Hippocampal formation (tissue), 2 donors: ENCODE data around the gene TUBGCP6.

Experiments
- DNase-seq, 2 donors: peaks; one replicate each; lab custom pipeline; 2025; lab: John Stamatoyannopoulos, UW

TUBGCP6 gene

DNA sequence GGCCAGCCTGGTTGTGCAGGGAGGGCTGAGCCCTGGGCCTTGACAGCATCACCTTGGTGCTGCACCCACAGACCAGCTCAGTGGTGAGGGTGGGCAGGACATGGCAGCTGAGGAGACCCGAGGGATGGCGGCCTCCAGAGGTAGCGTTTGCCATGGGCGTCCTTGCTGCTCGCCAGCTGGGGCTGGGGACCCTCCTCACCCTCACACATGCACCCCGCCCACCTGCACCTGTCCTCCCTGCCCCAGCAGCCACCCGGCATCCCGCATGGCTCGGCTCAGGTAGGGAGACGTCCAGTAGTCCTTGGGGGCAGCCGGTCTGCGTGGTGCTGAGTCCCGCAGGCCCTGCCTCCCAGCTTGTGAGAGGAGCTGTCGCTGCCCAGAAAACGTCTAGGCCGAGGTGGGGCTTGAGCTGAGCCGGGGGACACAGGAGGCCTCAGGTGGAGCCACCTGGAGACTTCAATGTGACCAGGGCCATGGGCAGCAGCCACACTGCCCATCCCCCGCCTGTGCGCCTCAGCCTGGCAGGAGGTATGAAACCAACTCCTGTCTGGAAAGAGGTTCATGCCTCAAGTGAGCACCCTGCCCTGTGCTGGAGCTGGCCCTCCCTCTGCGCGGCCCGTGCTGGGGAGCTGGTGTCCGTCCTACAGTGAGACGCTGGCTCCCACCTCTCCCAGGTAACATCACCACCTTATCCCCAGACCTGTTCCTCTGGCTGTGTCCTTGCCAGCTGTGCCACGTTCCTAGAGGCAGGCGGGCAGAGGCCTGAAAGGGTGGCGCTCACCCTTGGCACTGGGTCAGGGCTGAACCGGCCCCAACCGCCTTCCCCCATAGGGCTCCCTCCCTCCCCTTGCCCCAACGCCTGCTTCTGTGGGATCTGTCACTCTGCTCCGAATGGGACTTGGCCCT, 62.4 kb downstream of the TUBGCP6 start:
- no peak for DNase-seq

DNA sequence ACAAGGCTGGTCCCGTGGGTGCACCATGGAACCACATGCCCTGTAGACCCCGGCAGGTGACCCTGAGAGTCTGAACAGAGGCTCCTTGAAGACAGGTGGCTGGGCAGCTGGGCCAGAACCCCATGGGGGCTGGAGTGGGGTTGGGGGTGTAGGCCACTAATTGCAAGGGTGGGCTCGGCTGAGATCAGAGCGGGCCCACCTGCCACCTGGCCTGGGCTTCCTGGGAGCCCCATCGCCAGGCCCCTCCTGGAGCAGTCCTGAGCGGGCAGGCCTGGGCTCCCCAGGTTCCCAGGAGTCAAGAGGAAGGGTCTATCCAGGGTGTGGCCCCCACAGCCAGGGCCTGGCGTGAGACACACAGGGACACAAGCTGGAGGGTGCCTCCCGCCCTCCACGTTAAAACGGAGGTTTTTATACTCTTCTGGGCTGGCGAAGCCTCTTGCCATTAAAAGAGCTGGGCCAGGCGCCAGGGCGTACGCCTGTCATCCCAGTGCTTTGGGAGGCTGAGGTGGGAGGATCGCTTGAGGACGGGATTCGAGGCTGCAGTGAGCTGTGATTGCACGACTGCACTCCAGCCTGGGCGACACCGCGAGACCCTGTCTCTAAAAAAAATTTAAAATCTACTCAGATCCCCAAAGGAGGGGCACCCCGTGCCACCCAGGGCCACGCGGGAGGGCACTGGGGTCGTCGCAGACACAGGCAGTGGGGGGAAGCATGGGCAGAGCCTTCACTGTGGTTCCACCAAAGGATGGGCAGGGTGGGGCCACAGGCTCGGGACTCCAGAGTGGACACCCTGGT, 63.9 kb downstream of the TUBGCP6 start:
- DNase-seq: no peak

DNA sequence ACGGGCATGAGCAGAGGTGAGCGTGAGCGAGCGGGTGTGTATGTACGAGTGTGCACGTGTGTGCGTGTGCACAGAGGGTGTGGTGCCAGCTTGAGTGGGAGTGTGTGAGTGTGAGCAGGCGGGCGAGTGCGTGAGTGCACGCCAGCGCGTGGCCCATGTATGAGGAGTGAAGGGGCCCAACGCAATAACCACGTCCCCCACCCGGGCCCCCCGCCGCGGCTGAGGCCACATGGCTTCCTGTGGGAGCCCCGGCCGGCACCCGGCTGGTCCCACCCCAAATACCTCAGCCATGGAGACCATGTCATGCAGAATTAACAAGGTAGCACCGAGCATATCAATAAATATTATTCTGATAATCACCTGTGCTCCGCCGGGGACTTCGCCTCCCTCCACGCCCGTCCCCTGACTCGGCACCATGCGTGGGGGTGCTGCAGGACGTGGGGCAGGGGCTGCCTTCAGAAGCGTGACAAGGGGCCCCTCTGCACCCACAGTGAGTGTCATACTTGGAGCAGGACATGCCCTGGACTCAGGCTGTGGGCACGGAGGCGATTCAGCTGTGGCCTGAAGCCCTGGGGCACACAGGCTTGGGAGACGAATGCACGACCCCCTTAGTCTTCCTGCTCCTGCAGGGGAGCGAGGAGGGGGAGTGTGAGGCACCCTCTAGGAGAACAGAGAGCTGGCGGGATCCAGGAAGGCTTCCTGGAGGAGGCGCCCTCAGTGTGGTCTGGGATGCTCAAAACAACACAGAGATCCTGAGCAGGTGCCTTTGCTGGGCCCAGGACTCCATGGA, 64.7 kb downstream of the TUBGCP6 start:
- no peak for DNase-seq

DNA sequence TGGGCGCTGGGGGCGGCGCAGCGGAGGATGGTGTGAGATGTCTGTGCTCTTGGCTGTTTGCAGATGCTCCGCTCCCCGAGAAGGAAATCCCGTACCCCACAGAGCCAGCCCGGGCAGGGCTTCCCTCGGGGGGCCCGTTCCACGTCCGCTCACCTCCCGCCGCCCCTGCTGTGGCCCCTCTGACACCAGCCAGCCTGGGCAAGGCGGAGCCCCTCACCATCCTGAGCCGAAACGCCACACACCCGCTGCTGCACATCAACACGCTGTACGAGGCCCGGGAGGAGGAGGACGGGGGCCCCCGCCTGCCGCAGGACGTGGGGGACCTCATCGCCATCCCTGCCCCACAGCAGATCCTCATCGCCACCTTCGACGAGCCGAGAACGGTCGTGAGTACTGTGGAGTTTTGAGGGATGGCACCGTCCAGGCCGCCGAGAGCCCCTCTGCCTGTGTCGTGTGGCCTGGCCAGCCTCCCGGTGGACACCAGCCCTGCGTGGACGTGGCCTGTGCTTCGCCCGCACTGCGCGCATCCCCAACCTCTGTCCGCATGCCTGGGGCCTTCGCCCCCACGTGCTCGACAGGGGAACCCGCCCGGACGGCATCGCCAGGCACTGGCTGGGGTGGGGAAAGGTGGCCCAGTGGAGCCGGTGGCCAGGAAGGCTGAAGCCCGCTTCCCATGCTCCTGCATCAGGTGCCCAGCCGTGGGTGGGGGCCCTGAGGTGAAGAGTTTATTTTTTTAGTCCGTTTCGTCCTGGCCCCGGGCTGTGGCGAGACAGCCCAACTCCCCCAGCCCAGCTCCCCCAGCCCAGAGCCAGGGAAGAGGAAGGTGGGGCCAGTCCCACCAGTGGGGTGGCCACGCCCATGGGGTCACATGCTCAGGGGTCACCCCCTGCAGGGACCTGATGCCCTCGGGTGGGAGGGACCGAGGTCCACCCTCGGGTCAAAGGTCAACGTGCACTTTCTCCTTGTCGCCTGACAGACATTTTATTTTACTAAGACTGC, 65.7 kb downstream of the TUBGCP6 start:
- DNase-seq: no peak

DNA sequence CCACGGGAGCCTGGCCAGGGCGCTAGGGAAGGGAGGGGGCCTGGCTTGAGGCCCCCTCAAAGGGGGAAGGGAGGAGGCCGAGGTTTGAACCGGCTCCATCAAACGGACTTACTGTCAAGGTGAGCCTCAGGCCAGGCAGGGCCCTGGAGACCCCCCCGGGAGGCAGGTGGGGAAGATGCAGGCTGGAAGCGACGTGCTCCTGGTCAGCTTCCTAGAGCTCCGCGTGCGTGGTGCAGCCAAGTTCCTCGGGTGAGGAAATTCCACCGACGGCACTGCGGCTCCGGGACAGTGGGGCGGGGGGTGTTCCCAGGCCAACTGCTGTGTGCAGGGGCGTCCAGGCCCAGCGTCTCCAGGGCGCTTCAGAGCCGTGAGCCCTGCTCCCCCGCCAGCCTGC, 66.4 kb downstream of the TUBGCP6 start:
- no peak for DNase-seq

DNA sequence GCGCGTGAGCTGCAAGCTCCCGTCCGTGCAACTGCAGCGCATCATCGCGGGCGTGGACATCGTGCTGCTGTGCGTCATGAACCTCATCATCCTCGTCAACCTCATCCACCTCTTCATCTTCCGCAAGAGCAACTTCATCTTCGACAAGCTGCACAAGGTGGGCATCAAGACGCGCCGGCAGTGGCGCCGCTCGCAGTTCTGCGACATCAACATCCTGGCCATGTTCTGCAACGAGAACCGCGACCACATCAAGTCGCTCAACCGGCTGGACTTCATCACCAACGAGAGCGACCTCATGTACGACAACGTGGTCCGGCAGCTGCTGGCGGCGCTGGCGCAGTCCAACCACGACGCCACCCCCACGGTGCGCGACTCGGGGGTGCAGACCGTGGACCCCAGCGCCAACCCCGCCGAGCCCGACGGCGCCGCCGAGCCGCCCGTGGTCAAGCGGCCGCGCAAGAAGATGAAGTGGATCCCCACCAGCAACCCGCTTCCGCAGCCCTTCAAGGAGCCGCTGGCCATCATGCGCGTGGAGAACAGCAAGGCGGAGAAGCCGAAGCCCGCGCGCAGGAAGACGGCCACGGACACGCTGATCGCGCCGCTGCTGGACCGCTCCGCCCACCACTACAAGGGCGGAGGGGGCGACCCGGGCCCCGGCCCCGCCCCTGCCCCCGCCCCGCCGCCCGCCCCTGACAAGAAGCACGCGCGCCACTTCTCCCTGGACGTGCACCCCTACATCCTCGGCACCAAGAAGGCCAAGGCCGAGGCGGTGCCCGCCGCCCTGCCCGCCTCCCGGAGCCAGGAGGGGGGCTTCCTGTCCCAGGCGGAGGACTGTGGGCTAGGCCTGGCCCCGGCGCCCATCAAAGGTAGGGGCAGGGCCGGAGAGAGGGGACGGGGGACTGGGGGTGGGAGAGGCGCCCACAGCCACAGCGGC, 67.0 kb downstream of the TUBGCP6 start:
- DNase-seq: no peak

DNA sequence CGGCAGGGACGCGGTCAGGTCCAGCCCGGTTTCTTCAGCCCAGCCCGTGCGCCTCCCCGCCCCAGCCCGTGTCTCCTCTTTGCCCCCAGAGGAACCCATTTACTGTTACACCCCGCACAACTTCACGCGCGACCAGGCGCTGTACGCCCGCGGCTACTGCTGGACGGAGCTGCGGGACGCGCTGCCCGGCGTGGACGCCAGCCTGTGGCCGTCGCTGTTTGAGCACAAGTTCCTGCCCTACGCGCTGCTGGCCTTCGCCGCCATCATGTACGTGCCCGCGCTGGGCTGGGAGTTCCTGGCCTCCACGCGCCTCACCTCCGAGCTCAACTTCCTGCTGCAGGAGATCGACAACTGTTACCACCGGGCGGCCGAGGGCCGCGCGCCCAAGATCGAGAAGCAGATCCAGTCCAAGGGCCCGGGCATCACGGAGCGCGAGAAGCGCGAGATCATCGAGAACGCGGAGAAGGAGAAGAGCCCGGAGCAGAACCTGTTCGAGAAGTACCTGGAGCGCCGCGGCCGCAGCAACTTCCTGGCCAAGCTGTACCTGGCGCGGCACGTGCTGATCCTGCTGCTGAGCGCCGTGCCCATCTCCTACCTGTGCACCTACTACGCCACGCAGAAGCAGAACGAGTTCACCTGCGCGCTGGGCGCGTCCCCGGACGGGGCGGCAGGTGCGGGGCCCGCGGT, 67.8 kb downstream of the TUBGCP6 start:
- no peak for DNase-seq

DNA sequence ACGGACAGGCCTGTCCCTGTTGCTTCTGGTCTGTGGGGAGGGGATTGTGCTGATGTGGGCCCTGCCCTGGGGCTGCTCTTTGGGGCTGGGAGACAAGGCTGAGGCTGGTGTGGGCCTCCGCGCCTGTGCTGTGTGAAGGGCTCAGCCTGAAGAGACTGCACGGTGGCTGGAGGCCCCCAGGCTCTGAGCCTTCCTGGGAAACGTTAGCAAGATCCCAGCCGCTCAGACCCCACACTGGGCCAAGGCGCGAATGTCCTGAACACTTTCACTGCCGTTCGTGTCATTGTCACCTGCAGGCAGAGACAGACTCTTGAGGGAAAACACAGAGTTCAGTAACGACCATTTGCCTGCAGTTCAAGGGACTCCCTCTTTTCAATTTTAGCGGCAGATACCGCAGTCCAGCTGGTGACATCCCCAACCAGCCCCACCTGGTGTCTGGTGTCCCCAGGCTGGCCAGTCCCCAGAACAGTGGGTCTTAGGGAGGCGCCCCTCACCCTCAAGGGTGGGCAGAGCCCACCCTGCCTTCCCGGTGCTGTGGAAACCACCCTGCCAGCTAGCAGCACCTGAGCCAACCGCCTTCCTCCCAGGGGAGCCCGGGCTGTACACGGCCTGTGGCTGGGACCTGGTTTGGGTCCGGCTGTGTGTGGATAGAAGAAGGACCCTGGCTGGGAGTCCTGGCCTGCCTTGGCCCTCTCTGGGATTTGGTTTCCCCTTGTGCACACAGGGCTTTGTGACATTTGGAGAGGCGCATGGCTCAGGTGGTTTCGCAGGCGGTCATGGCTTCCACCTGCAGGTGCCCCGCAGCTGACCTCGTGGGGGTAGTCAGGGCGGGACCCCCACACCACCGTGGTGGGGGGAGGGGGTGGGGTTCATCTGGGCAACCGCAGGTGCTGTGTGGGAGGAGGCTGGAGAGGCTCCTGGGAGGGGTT, 68.6 kb downstream of the TUBGCP6 start:
- no peak for DNase-seq

DNA sequence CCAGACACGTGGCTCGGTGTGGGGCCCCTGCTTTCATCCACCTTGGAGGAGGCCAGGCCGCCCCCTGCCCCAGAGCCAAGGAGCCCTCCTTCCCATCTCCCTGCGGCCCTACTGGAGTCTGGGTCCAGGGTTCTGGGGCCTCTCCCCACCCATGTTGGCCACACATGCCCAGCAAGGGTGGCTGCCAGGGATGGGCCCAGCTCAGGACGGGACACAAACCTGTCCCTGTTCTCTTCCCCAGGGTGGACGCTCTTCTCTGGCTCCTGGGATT, 69.7 kb downstream of the TUBGCP6 start:
- DNase-seq: no peak

DNA sequence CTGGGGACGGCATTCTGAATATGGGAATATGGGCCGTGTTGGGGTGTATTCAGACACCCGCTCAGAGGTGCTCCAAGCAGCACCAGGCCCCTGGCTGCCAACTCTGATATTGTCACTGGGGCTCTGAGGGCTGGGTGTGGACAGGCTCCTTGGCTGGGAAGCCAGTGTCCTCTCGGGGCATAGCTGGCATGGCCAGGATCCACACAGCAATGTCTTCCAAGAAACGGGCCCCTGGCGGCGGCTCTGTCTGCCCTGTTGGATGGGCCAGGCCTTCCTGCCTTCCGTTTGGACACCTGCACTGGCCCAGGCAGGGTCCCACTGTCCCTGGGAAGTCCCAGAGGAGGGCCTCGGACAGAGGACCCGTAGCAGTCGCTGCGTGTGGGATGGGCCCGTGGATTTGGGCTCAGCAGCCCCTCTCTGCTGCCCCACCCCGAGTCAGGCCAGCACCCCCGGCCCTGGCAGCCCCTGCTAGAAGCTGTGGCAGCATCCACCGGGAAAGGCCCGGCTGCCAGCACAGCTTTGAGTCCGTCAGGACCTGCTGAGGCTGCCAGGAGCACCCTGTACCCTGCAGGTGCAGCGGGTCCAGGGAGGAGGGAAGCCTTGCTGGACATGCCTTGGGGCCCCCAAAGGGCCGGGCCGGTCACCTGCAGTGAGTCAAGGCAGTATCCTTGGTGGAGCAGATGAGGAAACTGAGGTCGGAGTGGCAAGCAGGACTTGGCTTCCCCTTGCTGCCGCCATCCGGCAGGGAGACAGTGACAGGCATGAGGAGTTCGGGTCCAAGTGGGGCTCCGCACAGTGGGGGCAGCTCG, 70.2 kb downstream of the TUBGCP6 start:
- no peak for DNase-seq

DNA sequence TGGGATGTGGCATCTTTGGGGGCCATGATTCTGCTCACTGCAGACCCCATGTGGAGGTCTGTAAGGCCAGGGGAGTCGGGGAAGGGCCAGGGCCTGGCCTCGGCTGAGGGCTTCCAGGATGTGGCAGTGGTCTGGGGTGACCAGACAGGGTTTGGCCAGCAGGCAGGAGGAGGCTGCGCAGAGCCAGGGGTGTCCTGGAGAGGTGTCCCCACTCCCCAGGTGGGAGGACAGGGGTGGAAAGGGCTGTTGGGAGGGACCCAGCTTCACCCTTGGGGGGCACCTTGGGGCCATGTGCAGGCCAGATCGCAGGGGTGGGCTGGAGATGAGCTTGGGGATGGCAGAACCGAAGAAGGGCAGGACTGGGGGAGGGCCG, 70.9 kb downstream of the TUBGCP6 start:
- DNase-seq: no peak

DNA sequence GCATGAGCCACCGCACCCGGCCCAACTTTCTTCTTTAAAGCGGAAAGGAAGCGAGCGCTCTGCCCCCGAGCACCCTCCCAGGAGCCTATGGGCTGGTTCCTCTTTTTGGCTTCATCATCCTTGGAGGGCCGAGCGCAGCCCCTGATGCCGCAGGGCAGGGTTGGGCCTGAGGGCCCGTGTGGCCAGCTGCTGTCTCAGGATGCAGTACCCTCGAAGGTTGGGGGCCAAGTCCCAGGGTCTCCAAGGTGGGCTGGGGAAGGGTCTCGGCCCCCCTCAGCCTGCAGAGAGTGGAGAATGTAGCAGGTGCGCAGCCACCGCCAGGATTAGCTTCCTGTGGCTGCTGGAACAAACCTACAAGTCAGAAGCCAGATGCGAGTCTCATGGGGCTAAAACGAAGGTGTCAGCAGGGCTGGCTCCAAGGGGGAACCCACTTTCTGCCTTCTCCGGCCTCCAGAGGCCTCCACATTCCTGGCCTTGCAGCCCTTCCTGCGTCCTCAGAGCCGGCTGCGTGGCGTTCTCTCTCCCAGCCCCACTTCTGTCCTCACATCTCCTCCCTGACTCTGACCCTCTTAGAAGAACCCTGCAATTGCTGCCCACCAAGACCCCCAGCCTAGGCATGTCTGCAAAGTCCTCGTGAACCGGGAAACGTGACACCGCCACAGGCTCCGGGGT, 71.4 kb downstream of the TUBGCP6 start:
- no peak for DNase-seq

DNA sequence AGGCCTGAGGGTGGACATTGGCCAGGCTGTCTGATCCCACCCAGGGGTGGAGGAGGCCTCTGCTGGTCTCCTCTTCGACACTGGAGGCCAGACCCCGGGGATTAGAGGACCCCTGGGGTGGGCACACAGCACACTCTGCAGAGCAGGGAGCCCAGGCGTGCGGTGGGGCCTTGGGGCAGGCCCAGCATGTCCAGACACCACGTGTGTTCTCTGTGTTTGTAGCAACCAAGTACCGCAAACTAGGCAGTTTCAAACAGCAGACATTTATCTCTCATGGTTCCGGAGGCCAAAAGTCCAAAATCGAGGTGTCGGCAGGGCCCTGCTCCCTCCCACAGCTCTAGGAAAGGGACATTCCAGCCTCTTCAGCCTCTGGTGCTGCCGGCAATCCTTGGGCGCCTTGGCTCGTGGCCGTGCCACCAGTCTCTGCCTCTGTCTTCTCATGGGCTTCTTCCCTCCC, 72.8 kb downstream of the TUBGCP6 start:
- DNase-seq: no peak

DNA sequence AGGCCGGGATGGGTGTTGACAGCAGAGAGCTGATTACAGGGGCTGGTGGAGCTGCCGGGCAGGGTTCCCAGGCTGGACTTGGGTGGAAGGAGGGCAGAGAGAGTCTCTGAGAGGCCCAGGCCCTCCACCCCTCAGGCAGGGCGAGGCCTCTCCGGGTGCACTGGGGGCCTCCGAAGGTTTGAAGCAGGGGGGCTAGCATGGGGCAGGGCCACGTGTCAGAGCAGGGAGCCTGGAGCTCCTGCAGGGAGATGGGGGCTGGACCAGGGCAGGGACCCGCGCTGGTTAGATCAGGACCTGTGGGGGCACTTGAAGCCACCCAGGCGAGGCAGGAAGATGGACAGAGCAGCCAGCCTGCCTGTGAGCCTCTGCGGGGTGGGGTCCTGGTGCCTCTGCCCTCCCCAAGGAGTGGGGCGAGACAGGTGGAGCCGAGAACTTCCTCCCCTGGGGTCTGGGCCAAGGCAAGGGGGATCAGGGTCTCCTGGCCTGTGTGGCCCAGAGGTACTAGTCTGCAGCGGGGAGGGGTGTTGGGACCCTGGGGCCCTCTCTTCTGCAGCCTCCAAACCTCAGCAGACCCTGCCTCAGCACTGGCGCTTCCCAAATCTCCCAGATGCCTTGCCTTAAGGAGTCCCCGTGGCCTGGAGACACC, 73.4 kb downstream of the TUBGCP6 start:
- no peak for DNase-seq

DNA sequence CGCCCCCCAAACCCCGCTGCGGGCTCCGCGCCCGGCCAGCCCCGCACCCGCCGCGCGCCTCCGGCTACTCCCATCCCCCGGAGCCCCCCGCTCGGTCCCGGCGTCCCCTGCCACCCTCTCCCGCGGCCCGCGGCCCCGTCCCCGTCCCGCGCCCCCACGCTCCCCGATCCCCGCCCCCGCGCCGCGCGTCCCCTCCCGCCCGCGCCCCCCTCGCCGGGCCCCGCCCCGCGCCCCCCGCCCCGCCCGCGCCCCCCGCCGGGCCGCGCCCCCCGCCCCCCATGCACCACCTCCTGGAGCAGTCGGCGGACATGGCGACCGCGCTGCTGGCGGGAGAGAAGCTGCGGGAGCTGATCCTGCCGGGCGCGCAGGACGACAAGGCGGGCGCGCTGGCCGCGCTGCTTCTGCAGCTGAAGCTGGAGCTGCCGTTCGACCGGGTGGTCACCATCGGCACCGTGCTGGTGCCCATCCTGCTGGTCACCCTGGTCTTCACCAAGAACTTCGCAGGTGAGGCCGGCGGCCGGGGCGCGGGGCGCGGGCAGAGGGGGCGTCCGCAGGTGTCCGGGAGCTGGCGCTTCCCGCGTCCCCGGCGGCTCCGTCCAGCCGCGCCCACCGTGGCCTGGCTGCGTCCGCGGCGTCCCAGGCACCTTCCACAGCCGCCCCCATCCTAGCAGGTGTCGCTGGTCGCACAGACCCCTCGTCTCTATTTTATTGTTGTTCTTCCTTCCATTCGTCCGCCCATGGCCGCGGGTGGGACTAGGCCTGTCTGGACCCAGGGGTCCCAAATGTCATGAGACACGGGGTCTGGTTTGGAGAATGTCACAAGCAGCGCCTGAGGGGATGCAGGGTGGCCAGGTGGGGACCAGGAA, 74.1 kb downstream of the TUBGCP6 start, which contains the start of gene PANX2:
PANX2 (plus strand) TSS at position 279 of the 866 bp plus-strand sequence; CDS start at position 279, 0 bp downstream.
- DNase-seq: no peak
